Panc1 (cell line): ENCODE results near the gene SLC16A7.

ENCODE experiments used
- POLR2AphosphoS5 ChIP-seq: IDR thresholded peaks from 2 replicates; pipeline ENCODE4 v1.6.1; 2012; ENCODE audit warnings: mild to moderate bottlenecking, low read depth, low read length, moderate library complexity
- SIN3A ChIP-seq: IDR thresholded peaks from 2 replicates; pipeline ENCODE4 v1.6.1; 2012; ENCODE audit warnings: low read depth, mild to moderate bottlenecking, low read length, moderate library complexity, borderline replicate concordance; ENCODE audit not compliant: insufficient read depth
- TCF7L2 ChIP-seq: IDR thresholded peaks from 2 replicates; pipeline ENCODE4 v1.6.1; 2011; ENCODE audit warnings: mild to moderate bottlenecking, low read depth, low read length, inconsistent platforms
- TF ChIP-seq, protein P1 (sequence below): fragments of 450-650 bp; IDR thresholded peaks from 2 replicates; pipeline ENCODE4 v1.5.1; 2017; ENCODE audit warnings: mild to moderate bottlenecking
- TF ChIP-seq, protein P2 (sequence below), 2 experiments: IDR thresholded peaks; 2 replicates each; pipeline ENCODE4 v1.6.1; 2011 to 2012; ENCODE audit warnings: low read depth in 2 of 2, control low read depth in 1 of 2, low read length in 1 of 2, mild to moderate bottlenecking in 1 of 2, moderate library complexity in 1 of 2; ENCODE audit not compliant: insufficient read depth in 1 of 2

DNA sequence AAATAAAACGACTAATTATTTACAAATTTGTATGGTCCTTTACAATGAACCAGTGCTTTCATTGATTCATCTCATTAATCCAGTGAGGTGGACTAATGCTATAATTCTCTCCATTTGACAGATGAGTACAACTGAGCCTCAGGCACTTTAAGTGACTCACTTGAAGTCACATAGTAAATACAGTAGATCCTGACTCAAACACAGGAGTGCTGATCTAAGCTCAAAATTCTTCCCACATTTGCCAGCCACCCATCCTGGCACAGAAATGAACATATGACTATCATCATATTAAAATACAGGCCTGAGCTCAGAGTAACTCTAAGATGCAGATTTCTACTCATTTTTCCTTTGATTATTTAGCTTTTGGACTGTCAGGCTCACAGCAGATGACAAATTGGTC lies 30.6 kb downstream of the SLC16A7 start:
- TF ChIP-seq, protein P1, sequence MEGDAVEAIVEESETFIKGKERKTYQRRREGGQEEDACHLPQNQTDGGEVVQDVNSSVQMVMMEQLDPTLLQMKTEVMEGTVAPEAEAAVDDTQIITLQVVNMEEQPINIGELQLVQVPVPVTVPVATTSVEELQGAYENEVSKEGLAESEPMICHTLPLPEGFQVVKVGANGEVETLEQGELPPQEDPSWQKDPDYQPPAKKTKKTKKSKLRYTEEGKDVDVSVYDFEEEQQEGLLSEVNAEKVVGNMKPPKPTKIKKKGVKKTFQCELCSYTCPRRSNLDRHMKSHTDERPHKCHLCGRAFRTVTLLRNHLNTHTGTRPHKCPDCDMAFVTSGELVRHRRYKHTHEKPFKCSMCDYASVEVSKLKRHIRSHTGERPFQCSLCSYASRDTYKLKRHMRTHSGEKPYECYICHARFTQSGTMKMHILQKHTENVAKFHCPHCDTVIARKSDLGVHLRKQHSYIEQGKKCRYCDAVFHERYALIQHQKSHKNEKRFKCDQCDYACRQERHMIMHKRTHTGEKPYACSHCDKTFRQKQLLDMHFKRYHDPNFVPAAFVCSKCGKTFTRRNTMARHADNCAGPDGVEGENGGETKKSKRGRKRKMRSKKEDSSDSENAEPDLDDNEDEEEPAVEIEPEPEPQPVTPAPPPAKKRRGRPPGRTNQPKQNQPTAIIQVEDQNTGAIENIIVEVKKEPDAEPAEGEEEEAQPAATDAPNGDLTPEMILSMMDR = no peak
- TF ChIP-seq, protein P2, sequence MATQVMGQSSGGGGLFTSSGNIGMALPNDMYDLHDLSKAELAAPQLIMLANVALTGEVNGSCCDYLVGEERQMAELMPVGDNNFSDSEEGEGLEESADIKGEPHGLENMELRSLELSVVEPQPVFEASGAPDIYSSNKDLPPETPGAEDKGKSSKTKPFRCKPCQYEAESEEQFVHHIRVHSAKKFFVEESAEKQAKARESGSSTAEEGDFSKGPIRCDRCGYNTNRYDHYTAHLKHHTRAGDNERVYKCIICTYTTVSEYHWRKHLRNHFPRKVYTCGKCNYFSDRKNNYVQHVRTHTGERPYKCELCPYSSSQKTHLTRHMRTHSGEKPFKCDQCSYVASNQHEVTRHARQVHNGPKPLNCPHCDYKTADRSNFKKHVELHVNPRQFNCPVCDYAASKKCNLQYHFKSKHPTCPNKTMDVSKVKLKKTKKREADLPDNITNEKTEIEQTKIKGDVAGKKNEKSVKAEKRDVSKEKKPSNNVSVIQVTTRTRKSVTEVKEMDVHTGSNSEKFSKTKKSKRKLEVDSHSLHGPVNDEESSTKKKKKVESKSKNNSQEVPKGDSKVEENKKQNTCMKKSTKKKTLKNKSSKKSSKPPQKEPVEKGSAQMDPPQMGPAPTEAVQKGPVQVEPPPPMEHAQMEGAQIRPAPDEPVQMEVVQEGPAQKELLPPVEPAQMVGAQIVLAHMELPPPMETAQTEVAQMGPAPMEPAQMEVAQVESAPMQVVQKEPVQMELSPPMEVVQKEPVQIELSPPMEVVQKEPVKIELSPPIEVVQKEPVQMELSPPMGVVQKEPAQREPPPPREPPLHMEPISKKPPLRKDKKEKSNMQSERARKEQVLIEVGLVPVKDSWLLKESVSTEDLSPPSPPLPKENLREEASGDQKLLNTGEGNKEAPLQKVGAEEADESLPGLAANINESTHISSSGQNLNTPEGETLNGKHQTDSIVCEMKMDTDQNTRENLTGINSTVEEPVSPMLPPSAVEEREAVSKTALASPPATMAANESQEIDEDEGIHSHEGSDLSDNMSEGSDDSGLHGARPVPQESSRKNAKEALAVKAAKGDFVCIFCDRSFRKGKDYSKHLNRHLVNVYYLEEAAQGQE (IDR thresholded peaks at IDR 0.05; ENCODE audit: insufficient read depth in 1 of 2, low read depth in 2 of 2, low read length in 1 of 2) = no peak
- TF ChIP-seq TCF7L2 = no peak
- TF ChIP-seq POLR2AphosphoS5 = no peak
- no peak for TF ChIP-seq SIN3A
